HUES48 (cell line): ENCODE results near the gene CACUL1.
"Not testable (repeated sequence)": the region's sequence is repeated elsewhere in the genome, so short reads cannot be mapped to it uniquely, and the experiment has no call there.

Source experiments
- H3K27ac ChIP-seq: one replicate; pipeline ENCODE4 v1.7.0; 2013; ENCODE audit warnings: low read depth, low read length, inconsistent platforms
- H3K27me3 ChIP-seq: 2 replicates; pipeline ENCODE4 v1.6.1; 2013; ENCODE audit warnings: mild to moderate bottlenecking, low read length; ENCODE audit not compliant: control insufficient read depth, insufficient read depth
- H3K36me3 ChIP-seq: 2 replicates; pipeline ENCODE4 v1.6.1; 2013; ENCODE audit warnings: low read length; ENCODE audit not compliant: control insufficient read depth, insufficient read depth
- H3K4me1 ChIP-seq: 2 replicates; pipeline ENCODE4 v1.6.1; 2013; ENCODE audit warnings: mild to moderate bottlenecking, low read length; ENCODE audit not compliant: control insufficient read depth, insufficient read depth
- H3K4me3 ChIP-seq: 2 replicates; pipeline ENCODE4 v1.5.1; 2013; ENCODE audit warnings: mild to moderate bottlenecking, low read depth, low read length
- H3K9ac ChIP-seq: 2 replicates; pipeline ENCODE4 v1.6.1; 2013; ENCODE audit warnings: mild to moderate bottlenecking, low read depth, low read length, moderate library complexity
- H3K9me3 ChIP-seq: 2 replicates; pipeline ENCODE4 v1.6.1; 2013; ENCODE audit warnings: low read length; ENCODE audit not compliant: control insufficient read depth, insufficient read depth

The CACUL1 gene

GRCh38 chr10:118680197-118680596, 74.6 kb downstream of the CACUL1 start:
- Histone ChIP-seq H3K27ac (no peak overlapping the region), H3K9ac (no peak overlapping the region), H3K4me3 (no peak overlapping the region), H3K4me1 (no peaks in the 10 kb centered on the region), H3K9me3 (no peaks in the 10 kb centered on the region), H3K36me3 (peaks cover 39% of the 10 kb centered on the region), H3K27me3 (no peaks in the 10 kb centered on the region)

GRCh38 chr10:118674226-118674919, 80.4 kb downstream of the CACUL1 start:
- no peaks in the 10 kb centered on the region for H3K36me3 ChIP-seq
- no peaks in the 10 kb centered on the region for H3K27me3 ChIP-seq
- no peaks in the 10 kb centered on the region for H3K4me1 ChIP-seq
- H3K27ac ChIP-seq, result no peak overlapping the region
- H3K4me3 ChIP-seq, result no peak overlapping the region
- no peak overlapping the region for H3K9ac ChIP-seq
- H3K9me3 ChIP-seq, result no peaks in the 10 kb centered on the region

DNA sequence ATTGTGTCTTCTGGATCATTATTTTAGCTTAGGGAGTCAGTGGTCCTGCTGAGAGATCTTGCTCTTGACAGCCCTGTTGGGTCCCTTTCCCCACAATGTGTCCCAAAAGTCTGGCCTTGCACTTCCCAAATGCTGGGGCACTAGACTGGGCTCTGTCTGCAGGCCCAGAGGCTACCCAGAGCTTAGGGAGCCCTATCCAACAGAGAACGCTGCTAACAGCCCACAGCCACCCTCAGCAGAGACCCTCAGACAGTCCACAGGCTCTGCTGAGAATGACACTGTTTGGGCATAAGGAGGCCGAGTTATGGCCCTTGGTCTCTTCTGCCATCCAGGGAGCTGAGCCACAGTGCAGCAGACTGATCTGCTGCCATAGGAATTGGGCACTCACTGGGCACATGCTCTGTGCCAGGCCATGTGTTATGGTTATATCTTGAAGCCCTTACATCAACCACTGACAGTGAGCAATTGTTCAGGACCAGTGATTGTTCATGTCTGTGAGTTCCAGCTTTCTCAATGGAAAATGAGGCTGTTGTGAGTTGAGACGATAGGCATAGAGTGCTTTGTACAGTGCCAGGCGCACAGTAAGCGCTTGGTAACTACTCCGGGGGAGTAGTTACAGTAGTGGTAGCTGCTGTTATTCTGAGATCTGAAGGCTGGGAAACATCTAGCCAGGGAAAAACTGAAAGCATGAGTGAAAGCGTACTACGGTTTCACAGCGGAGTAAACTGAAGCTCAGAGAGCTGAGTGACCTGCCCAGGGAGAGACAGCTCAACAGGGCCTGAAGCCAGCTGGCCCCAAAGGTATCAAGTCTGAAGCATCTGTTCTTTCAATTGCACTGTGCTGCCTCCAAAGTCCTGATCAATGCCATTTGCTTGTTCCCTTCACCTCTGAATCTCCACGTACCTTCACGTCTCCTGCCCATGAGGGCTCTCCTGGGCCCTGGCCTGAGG, 81.7 kb downstream of the CACUL1 start:
- H3K4me3 ChIP-seq, result no peak overlapping the region
- H3K27me3 ChIP-seq, result no peaks in the 10 kb centered on the region
- no peaks in the 10 kb centered on the region for H3K9me3 ChIP-seq
- H3K27ac ChIP-seq, result no peak overlapping the region
- no peaks in the 10 kb centered on the region for H3K4me1 ChIP-seq
- H3K9ac ChIP-seq, result no peak overlapping the region
- no peaks in the 10 kb centered on the region for H3K36me3 ChIP-seq

GRCh38 chr10:118672153-118672552, 82.6 kb downstream of the CACUL1 start:
- H3K36me3 ChIP-seq, result no peaks in the 10 kb centered on the region
- H3K4me3 ChIP-seq, result no peak overlapping the region
- H3K9me3 ChIP-seq, result no peaks in the 10 kb centered on the region
- no peak overlapping the region for H3K27ac ChIP-seq
- no peak overlapping the region for H3K9ac ChIP-seq
- H3K4me1 ChIP-seq, result no peaks in the 10 kb centered on the region
- H3K27me3 ChIP-seq, result no peaks in the 10 kb centered on the region

- not testable (repeated sequence) for H3K9ac ChIP-seq, H3K9me3 ChIP-seq, H3K27ac ChIP-seq, H3K27me3 ChIP-seq, H3K4me3 ChIP-seq, H3K4me1 ChIP-seq, H3K36me3 ChIP-seq
These were observed 83.5 kb downstream of the CACUL1 start for GRCh38 chr10:118671221-118671620.

- Histone ChIP-seq H3K36me3 (no peaks in the 10 kb centered on the region), H3K27me3 (no peaks in the 10 kb centered on the region), H3K27ac (no peak overlapping the region), H3K4me1 (no peaks in the 10 kb centered on the region), H3K9ac (no peak overlapping the region), H3K4me3 (no peak overlapping the region), H3K9me3 (no peaks in the 10 kb centered on the region)
These were observed 84.2 kb downstream of the CACUL1 start for GRCh38 chr10:118670472-118671124.

DNA sequence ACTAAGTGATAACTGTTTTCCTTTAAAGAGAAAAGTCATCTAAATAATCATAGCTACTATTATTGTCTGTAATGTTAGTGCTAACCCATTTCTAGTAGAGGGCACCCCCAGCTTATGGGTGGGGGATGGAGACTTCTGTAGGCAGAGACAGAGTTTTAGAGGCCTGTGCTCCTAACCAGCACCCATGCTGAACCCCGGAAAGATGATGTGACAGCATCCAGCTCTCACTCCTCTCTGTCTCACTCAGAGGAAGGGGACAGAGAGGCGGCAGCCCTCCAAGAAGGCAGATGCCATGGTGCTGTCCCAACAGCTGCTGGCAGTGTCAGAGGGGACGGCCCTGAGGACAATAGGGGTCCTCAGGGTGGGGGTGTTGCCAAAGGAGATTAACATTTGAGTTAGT, 84.9 kb downstream of the CACUL1 start:
- H3K27ac ChIP-seq, result no peak overlapping the region
- H3K4me3 ChIP-seq, result no peak overlapping the region
- H3K9me3 ChIP-seq, result no peaks in the 10 kb centered on the region
- H3K36me3 ChIP-seq, result no peaks in the 10 kb centered on the region
- H3K4me1 ChIP-seq, result no peaks in the 10 kb centered on the region
- H3K27me3 ChIP-seq, result no peaks in the 10 kb centered on the region
- no peak overlapping the region for H3K9ac ChIP-seq

GRCh38 chr10:118669020-118669791, 85.6 kb downstream of the CACUL1 start:
- H3K4me3 ChIP-seq, result no peak overlapping the region
- no peaks in the 10 kb centered on the region for H3K9me3 ChIP-seq
- no peak overlapping the region for H3K9ac ChIP-seq
- H3K27ac ChIP-seq, result no peak overlapping the region
- H3K36me3 ChIP-seq, result no peaks in the 10 kb centered on the region
- H3K4me1 ChIP-seq, result no peaks in the 10 kb centered on the region
- H3K27me3 ChIP-seq, result no peaks in the 10 kb centered on the region

GRCh38 chr10:118668228-118668952, 86.4 kb downstream of the CACUL1 start:
- no peaks in the 10 kb centered on the region for H3K9me3 ChIP-seq
- H3K4me1 ChIP-seq, result no peaks in the 10 kb centered on the region
- no peaks in the 10 kb centered on the region for H3K27me3 ChIP-seq
- no peaks in the 10 kb centered on the region for H3K36me3 ChIP-seq
- H3K4me3 ChIP-seq, result no peak overlapping the region
- H3K9ac ChIP-seq, result no peak overlapping the region
- H3K27ac ChIP-seq, result no peak overlapping the region

- no peaks in the 10 kb centered on the region for H3K36me3 ChIP-seq
- H3K9me3 ChIP-seq, result no peaks in the 10 kb centered on the region
- no peaks in the 10 kb centered on the region for H3K4me1 ChIP-seq
- H3K9ac ChIP-seq, result no peak overlapping the region
- no peak overlapping the region for H3K4me3 ChIP-seq
- no peak overlapping the region for H3K27ac ChIP-seq
- H3K27me3 ChIP-seq, result no peaks in the 10 kb centered on the region
These were observed 87.0 kb downstream of the CACUL1 start for GRCh38 chr10:118667732-118668131.
